PFSK-1 (cell line): ENCODE measurements around the gene PEX26.

ENCODE experiments used
- POLR2AphosphoS5 ChIP-seq: IDR thresholded peaks from 2 replicates; pipeline ENCODE4 v1.6.1; 2012; ENCODE audit warnings: low read depth, mild to moderate bottlenecking, control low read depth, low read length, moderate library complexity
- TAF1 ChIP-seq: IDR thresholded peaks from 2 replicates; pipeline ENCODE4 v1.6.1; 2012; ENCODE audit warnings: low read length, control low read depth, borderline replicate concordance; ENCODE audit not compliant: insufficient read depth

DNA sequence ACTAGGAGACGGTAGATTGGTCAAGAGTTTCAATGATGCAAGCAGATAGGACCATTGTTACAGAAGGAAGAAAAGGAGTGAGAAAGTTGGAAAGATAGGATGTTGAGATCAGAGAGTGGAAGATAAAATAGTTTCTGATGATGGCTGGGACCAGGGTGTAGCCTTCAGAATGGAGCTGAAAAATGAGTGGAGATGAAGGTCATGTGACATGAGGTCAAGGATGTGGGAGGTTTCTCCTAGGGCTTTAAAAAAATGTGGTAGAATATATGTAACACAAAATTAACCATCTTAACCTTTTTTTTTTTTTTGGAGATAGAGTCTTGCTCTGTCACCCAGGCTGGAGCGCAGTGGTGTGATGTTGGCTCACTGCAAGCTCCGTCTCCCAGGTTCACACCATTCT lies 18.3 kb upstream of the PEX26 start:
- TF ChIP-seq TAF1 (no peak), POLR2AphosphoS5 (no peak)
